Suprapubic skin (tissue), 4 donors: ENCODE data around the gene SYNE1. TPM values are rescaled to one million over a fixed set of nuclear protein-coding genes. Genes with fewer than 3 reads are reported as not detected.

Experiments
- DNase-seq, 2 donors: peaks; one replicate each; pipeline ENCODE4 v3.0.0-alpha.2; 2019; ENCODE audit warnings: low spot score in 2 of 2
- H3K27ac ChIP-seq: fragments of 200-600 bp; sonication (generic); one replicate; pipeline ENCODE4 v1.5.1; 2019
- H3K27me3 ChIP-seq: fragments of 200-600 bp; sonication (generic); one replicate; pipeline ENCODE4 v1.5.1; 2019
- H3K36me3 ChIP-seq: fragments of 200-600 bp; sonication (generic); one replicate; pipeline ENCODE4 v1.5.1; 2019
- H3K4me1 ChIP-seq: fragments of 200-600 bp; sonication (generic); one replicate; pipeline ENCODE4 v1.5.1; 2019
- H3K4me3 ChIP-seq: fragments of 200-600 bp; sonication (generic); one replicate; pipeline ENCODE4 v1.5.1; 2019; ENCODE audit warnings: mild to moderate bottlenecking
- H3K9me3 ChIP-seq: fragments of 200-600 bp; sonication (generic); one replicate; pipeline ENCODE4 v1.5.1; 2019
- CTCF ChIP-seq, 2 donors: fragments of 200-600 bp in 1 of 2; fragments of 450-650 bp in 1 of 2; sonication (generic) in 1 of 2; IDR thresholded peaks; one replicate each; pipeline ENCODE4 v1.5.1; 2016 to 2019; ENCODE audit warnings: antibody characterized with exemption in 2 of 2, mild to moderate bottlenecking in 1 of 2, moderate library complexity in 1 of 2
- EP300 ChIP-seq: sonication (generic); formaldehyde crosslinking; IDR thresholded peaks from one replicate; pipeline ENCODE4 v1.6.1; 2017; ENCODE audit warnings: antibody characterized with exemption
- POLR2A ChIP-seq, 2 donors: fragments of 450-650 bp; IDR thresholded peaks; one replicate each; pipeline ENCODE4 v1.6.1; 2017; ENCODE audit warnings: antibody characterized with exemption in 2 of 2, mild to moderate bottlenecking in 2 of 2, moderate library complexity in 2 of 2
- POLR2AphosphoS5 ChIP-seq, 3 donors: sonication (generic); formaldehyde crosslinking; IDR thresholded peaks; one replicate each; pipeline ENCODE4 v1.6.1; 2017; ENCODE audit warnings: antibody characterized with exemption in 3 of 3
- WGBS: methylation state at CpG from one replicate; pipeline ENCODE4 v1.1.5; 2018; 5-methylcytosine and 5-hydroxymethylcytosine counted together
- total RNA-seq, 4 donors: library from RNA; depleted of rRNA; stranded (reverse); fragments of >200 nt; gene quantifications; one replicate each; pipeline ENCODE4 v1.1.0, GENCODE V29; 2016

The SYNE1 gene
- total RNA-seq, 4 donors from 2014 or later = 105 to 184 (median 132) TPM

GRCh38 chr6:152398316-152398715 is 238.8 kb downstream of the SYNE1 start:
- no peaks in the 10 kb centered on the region for H3K9me3 ChIP-seq
- no peak for TF ChIP-seq EP300
- no peak for TF ChIP-seq POLR2A (IDR thresholded peaks at IDR 0.05)
- TF ChIP-seq POLR2AphosphoS5 (IDR thresholded peaks at IDR 0.05) = no peak
- no peak for TF ChIP-seq CTCF (IDR thresholded peaks at IDR 0.05)
- no peaks in the 10 kb centered on the region for H3K27me3 ChIP-seq
- H3K36me3 ChIP-seq = no peaks in the 10 kb centered on the region
- H3K4me1 ChIP-seq = peaks cover under 1% of the 10 kb centered on the region
- 62% methylated on average over 3 of the region's 3 CpGs for WGBS
- H3K27ac ChIP-seq = no peak overlapping the region
- no peak overlapping the region for H3K4me3 ChIP-seq
- no peak for DNase-seq

GRCh38 chr6:152394303-152394702 is 242.9 kb downstream of the SYNE1 start:
- DNase-seq = no peak
- no peaks in the 10 kb centered on the region for H3K4me1 ChIP-seq
- no peaks in the 10 kb centered on the region for H3K27me3 ChIP-seq
- TF ChIP-seq EP300 (no peak), POLR2A (IDR thresholded peaks at IDR 0.05) (no peak), CTCF (IDR thresholded peaks at IDR 0.05) (no peak), POLR2AphosphoS5 (IDR thresholded peaks at IDR 0.05) (no peak)
- no peak overlapping the region for H3K4me3 ChIP-seq
- no peak overlapping the region for H3K27ac ChIP-seq
- no peaks in the 10 kb centered on the region for H3K9me3 ChIP-seq
- 45% methylated on average over 1 of the region's 1 CpG for WGBS
- no peaks in the 10 kb centered on the region for H3K36me3 ChIP-seq

- Histone ChIP-seq H3K27me3 (no peaks in the 10 kb centered on the region), H3K27ac (no peak overlapping the region), H3K36me3 (no peaks in the 10 kb centered on the region), H3K4me1 (no peaks in the 10 kb centered on the region), H3K4me3 (no peak overlapping the region), H3K9me3 (no peaks in the 10 kb centered on the region)
- DNase-seq = no peak
- 97% methylated on average over 6 of the region's 6 CpGs for WGBS
- TF ChIP-seq EP300 = no peak
- TF ChIP-seq CTCF (IDR thresholded peaks at IDR 0.05) = no peak
- no peak for TF ChIP-seq POLR2AphosphoS5 (IDR thresholded peaks at IDR 0.05)
- no peak for TF ChIP-seq POLR2A (IDR thresholded peaks at IDR 0.05)
Observed at GRCh38 chr6:152391179-152391880, 245.8 kb downstream of the SYNE1 start.

GRCh38 chr6:152387091-152387490 is 250.1 kb downstream of the SYNE1 start:
- Histone ChIP-seq H3K27ac (no peak overlapping the region), H3K36me3 (no peaks in the 10 kb centered on the region), H3K9me3 (no peaks in the 10 kb centered on the region), H3K4me3 (no peak overlapping the region), H3K27me3 (no peaks in the 10 kb centered on the region), H3K4me1 (no peaks in the 10 kb centered on the region)
- 67% methylated on average over 6 of the region's 6 CpGs for WGBS
- DNase-seq = no peak
- TF ChIP-seq EP300 (no peak), CTCF (IDR thresholded peaks at IDR 0.05) (no peak), POLR2A (IDR thresholded peaks at IDR 0.05) (no peak), POLR2AphosphoS5 (IDR thresholded peaks at IDR 0.05) (no peak)

GRCh38 chr6:152386131-152386530 is 251.0 kb downstream of the SYNE1 start:
- Histone ChIP-seq H3K27me3 (no peaks in the 10 kb centered on the region), H3K27ac (no peak overlapping the region), H3K4me1 (peaks cover 5% of the 10 kb centered on the region), H3K36me3 (no peaks in the 10 kb centered on the region), H3K4me3 (no peak overlapping the region), H3K9me3 (no peaks in the 10 kb centered on the region)
- no peak for DNase-seq
- TF ChIP-seq EP300 (no peak), CTCF (IDR thresholded peaks at IDR 0.05) (no peak), POLR2AphosphoS5 (IDR thresholded peaks at IDR 0.05) (no peak), POLR2A (IDR thresholded peaks at IDR 0.05) (no peak)
- WGBS = 36% methylated on average over 2 of the region's 2 CpGs
